ENCODE data around the gene SH3GL1.

SH3GL1 gene, protein sequence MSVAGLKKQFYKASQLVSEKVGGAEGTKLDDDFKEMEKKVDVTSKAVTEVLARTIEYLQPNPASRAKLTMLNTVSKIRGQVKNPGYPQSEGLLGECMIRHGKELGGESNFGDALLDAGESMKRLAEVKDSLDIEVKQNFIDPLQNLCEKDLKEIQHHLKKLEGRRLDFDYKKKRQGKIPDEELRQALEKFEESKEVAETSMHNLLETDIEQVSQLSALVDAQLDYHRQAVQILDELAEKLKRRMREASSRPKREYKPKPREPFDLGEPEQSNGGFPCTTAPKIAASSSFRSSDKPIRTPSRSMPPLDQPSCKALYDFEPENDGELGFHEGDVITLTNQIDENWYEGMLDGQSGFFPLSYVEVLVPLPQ

DNA sequence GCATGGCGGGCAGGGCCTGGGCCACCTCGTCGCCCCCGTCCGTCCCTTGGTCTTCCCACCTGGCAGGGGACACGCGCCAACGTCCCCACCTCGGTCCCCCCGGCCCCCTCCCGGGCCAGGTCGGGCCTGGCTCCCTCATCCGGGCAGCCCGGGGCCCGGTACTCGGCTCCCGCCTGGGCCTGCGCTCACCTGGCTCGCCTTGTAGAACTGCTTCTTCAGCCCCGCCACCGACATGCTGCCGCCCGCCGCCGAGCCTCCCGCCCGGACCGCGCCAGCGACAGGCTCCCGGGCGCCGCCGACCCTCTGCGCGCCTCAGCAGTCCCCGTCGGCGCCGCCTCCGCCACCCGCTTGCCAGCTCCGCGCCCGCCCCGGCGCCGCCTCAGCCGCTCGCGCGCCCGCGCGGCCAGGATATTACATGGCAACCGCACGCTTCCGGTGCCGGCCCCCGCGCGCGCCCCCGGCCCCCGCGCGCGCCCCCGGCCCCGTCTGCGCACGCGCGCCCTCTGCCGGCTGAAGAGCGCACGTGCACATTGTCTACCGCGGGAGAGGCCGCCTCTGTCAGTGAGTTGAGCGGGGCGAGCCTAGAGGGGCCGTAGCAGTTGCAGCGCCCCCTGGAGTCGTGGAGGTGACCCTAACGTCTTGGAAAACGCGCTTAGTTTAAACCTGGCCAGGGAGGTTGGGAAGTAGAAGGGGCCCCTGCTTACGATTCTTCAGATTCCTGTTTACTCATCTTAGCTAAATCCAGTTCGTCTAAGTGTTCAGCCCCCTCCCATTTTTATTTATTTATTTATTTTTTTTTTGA lies at the start of gene SH3GL1:
Gene SH3GL1, minus strand, starts transcription at position 413 of the 802 bp plus-strand sequence. Its CDS starts 179 bp downstream, at position 234.
- DNase-seq = peak; percentile 92

GRCh38 chr19:4449639-4450028 lies 49.3 kb upstream of the SH3GL1 start:
- DNase-seq = no peak

- DNase-seq = no peak
These were observed 48.8 kb upstream of the SH3GL1 start for GRCh38 chr19:4449022-4449638.

GRCh38 chr19:4448147-4448985 lies 48.0 kb upstream of the SH3GL1 start:
- DNase-seq = no peak

GRCh38 chr19:4447327-4448146 lies 47.2 kb upstream of the SH3GL1 start:
- DNase-seq = no peak

GRCh38 chr19:4446704-4447200 lies 46.4 kb upstream of the SH3GL1 start:
- DNase-seq = no peak

- DNase-seq = no peak
These were observed 45.8 kb upstream of the SH3GL1 start for GRCh38 chr19:4445963-4446703.

DNA sequence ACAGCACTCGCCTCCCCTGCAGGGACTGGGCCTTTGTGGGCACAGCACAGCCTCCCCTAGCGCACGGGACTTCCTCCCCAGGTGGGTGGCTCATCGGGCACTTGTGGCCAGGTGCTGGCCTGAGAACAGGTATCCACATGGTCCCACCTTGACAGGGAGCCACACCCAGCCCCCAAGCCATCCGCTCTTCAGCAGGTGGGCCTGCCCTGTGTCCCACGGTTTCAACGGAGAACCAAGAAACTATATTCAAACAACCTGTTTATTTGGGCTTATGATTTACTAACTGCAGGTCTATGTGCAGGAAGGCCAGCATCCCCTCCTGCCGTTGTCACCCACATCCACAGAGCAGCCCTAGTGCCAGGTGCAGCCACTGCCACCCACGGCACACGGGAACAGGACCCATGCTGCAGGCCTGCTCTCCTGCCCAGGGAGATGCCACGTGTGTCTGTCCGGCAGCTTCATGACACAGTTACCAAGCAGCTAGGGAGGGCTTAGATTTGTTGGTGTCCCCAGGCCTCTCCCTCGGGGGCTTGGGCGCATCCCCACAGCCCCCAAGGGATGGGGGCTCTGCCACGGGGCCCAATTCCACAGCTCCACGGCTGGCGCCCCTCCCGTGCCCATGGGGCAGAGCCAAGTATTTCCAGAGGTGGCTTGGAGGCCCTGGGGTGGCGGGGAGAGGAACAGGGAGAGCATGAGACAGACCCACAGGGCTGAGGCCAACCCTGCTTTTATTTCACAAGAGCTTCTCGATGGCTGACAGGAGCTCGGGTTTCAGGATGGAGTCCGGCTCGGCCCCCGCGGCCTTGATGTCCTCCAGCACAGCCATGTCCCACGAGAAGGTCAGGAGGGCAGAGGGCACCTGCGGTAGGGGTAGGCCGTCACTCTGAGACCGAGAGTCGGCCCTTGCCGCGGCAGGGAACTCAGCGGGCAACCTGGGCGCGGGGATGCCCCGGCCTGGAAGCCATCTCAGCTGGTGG lies 44.7 kb upstream of the SH3GL1 start:
- no peak for DNase-seq

DNA sequence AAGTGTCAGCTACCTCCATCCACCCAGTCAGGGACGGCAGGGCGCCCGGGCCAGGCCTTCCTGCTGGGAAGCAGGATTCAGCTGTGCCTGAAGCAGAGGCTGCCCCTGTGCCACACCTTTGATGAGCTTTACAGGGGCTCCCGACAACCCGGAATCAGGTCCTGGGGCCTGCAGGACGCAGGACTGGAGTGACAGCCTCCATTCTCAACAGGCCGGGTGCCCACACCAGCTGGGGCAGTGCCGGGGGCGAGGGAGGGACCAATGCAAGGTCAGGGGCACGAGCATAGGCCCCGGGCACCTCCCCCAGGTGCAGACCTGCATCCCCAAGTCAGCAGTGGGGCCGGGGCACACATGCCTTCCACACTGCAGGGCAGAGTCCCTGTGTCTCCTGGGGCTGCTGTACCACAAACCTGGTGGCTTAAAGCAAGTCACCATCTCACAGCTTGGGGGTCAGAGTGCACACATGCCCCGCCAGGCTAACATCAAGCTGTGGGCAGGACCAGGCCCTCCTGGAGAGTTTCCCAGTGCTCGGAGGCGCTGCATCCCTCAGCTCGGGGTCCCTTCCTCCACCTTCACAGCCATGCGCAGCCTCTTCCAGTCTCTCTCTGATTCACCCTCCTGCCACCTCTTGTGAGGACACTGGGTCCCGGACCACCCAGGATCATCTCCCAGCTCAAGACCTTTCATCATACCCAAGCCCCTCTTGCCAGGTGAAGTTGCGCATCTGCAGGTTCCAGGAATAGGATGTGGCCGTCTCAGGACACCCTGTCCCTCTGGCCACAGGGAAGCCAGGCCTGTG lies 43.8 kb upstream of the SH3GL1 start:
- DNase-seq = no peak

DNA sequence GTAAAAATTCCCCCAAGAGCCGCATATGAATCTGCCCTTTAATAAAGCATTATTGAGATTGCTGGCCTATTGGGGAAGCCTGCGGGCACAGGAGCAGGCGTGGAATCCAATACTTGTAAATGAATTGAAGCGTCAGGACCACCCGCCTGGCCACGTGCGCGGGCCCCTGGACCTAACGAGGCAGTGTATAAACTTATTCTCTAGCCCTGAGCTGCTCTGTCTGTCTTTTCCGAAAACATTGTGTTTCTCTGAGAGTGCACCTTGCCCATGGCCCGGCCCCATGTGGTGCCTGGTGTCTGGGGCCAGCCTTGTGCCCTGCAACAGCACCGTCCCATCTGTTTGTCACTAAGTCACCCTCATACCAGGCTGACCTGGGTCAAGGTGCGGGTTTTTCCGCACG lies 42.8 kb upstream of the SH3GL1 start:
- no peak for DNase-seq

DNA sequence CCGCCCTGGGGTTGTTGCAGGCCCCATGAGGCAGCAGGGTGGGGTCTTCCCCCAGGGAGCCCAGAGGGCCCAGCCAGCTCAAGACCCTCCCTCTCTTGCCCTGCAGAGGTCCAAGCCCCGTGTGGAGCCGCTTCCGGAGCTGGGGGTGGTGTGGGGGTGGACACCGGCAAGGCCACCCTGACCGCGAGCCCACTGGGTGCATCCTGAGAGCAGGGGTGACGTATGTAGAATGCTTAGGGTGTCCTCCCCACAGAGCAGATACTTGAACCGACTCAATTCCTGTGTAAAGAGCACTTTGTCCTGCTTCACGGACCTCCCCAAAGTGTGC lies 42.4 kb upstream of the SH3GL1 start:
- DNase-seq = no peak

DNA sequence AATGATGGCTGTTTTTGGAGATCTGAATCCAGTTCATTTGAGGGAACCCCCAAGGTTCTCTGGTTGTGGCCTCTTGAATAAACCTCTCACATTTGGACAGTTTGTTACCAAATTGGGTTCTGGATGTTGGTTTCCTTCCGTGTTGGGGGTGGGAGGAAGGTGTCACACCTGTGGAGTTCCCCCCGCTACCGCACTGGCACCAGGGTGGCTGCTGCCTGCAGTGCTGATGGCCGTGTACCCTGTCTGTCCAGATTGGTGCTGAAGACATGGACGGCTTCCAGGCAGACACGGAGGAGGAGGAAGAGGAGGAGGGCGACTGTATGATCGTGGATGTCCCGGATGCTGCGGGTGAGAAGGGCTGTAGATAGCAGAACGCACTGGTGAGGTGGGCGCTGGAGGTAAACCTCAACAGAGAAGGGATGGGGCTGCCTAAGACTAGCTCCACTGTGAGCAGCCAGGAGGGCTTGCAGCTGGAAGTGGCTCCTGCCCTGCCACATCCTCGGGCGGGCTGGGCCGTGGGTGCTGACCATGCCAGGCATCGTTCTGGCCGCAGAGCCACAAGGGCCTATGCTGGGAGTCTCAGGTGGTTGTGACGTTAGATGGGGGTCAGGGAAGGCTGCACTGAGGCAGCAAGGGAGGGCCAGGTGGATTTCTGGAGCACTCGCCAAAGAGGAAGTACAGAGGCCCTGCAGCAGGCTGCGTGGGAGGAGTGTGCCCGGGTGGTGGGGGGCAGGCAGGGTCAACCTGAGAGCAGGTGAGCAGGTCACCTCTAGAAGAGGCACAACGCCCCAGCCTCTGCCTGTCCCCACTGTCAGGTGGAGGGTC lies 41.9 kb upstream of the SH3GL1 start:
- DNase-seq = no peak

GRCh38 chr19:4439243-4439642 lies 38.9 kb upstream of the SH3GL1 start:
- DNase-seq = no peak

DNA sequence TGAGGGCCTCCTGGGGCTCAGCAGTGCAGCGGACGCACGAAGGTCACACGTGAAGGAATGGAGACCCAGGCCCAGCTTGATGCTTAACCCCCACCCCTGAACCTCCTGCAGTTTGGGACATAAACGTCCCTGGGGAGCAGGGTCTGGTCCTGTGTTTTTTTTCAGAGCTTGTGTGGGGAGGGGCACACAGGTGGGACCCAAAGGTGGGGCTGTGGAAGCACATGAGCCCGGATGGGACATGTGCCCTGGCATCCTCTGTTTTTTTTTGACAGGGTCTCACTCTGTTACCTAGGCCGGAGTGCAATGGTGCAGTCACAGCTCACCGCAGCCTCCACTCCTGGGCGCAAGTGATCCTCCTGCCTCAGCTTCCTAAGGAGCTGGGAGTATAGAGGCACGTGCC lies 36.8 kb upstream of the SH3GL1 start:
- no peak for DNase-seq

- no peak for DNase-seq
These were observed 35.9 kb upstream of the SH3GL1 start for GRCh38 chr19:4436231-4436630.

DNA sequence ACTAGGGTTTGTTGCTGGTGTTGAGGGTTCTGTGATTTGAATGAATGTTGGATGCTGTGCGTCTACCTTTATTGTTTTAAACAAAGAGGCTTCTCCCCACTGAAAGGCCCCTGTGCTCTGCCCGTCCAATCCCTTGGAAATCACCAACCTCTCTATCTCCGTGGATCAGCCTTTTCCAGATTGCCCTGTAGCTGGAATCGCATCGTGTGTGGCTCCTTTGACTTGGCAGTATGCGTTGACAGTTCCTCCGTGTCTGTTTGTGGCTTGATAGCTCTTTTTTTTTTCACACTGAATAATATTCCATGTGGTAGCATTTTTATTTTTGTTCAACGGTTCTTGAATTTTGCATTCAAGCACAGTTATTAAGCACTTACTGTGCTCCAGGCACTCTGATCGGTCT lies 34.0 kb upstream of the SH3GL1 start:
- DNase-seq = no peak

- DNase-seq = no peak
These were observed 32.7 kb upstream of the SH3GL1 start for GRCh38 chr19:4432918-4433506.
